ENCODE data around the gene CNR1. TPM values are rescaled to one million over a fixed set of nuclear protein-coding genes. Genes with fewer than 3 reads are reported as not detected.
"Not testable (repeated sequence)": the region's sequence is repeated elsewhere in the genome, so short reads cannot be mapped to it uniquely, and the experiment has no call there.

The CNR1 gene
- total RNA-seq (1 to 10 TPM in 1 of 4 donors, under 1 TPM in 3; 0.40 to 1.1 (median 0.64) TPM), polyA plus RNA-seq (0.41 TPM)
- long read RNA-seq, donor 1 = 0 reads
- long read RNA-seq, donor 2 = 0 reads
- long read RNA-seq, donor 3, partial matches to known transcripts = 0 of 1 reads
- long read RNA-seq, donor 3, other reads (novel, unspliced or antisense) = 1 of 1 reads
- long read RNA-seq, donor 4 = 0 reads

- H3K4me1 ChIP-seq (ENCODE audit: control insufficient read depth, insufficient read depth, low read length) = peaks cover 2% of the 10 kb centered on the region
Measured at GRCh38 chr6:88165844-88166492, at the start of gene CNR1. TSS of gene CNR1 (minus strand) at chr6:88166347. CDS start at chr6:88145274, 21,073 bp downstream.

GRCh38 chr6:88211446-88211845 lies 45.3 kb upstream of the CNR1 start:
- no peak overlapping the region for H3K4me3 ChIP-seq (ENCODE audit: low read length)
- H3K27ac ChIP-seq (ENCODE audit: low read length) = no peak overlapping the region
- H3K27me3 ChIP-seq (ENCODE audit: control insufficient read depth, insufficient read depth) = no peaks in the 10 kb centered on the region
- 58% methylated on average over 4 of the region's 4 CpGs for WGBS
- no peak for ATAC-seq
- no peak for DNase-seq
- intact Hi-C loops (cut with DNase I) = no loop called here
- no peaks in the 10 kb centered on the region for H3K9me3 ChIP-seq (ENCODE audit: control insufficient read depth, low read length)
- no peaks in the 10 kb centered on the region for H3K4me1 ChIP-seq (ENCODE audit: control insufficient read depth, insufficient read depth, low read length)

More at GRCh38 chr6:88165844-88166492, at the start of gene CNR1:
- DNase-seq (peak; percentile 74 to 82 (median 81)), ATAC-seq (peak; percentile 93 to 97)
- H3K27me3 ChIP-seq (ENCODE audit: control insufficient read depth, insufficient read depth) = no peaks in the 10 kb centered on the region
- H3K9me3 ChIP-seq (ENCODE audit: control insufficient read depth, low read length) = no peaks in the 10 kb centered on the region
- intact Hi-C loops (cut with DNase I) = no loop called here
- no peak within 1 kb of the TSS for H3K27ac ChIP-seq (ENCODE audit: low read length)
- WGBS = under 1% methylated on average over 78 of the region's 78 CpGs
- H3K4me3 ChIP-seq (ENCODE audit: low read length) = peak within 1 kb of the TSS; percentile 62

- H3K27ac ChIP-seq (ENCODE audit: low read length) = no peak overlapping the region
- ATAC-seq = no peak
- no peaks in the 10 kb centered on the region for H3K9me3 ChIP-seq (ENCODE audit: control insufficient read depth, low read length)
- H3K27me3 ChIP-seq (ENCODE audit: control insufficient read depth, insufficient read depth) = no peaks in the 10 kb centered on the region
- no peak for DNase-seq
- intact Hi-C loops (cut with DNase I) = no loop called here
- 81% methylated on average over 1 of the region's 1 CpG for WGBS
- no peaks in the 10 kb centered on the region for H3K4me1 ChIP-seq (ENCODE audit: control insufficient read depth, insufficient read depth, low read length)
- H3K4me3 ChIP-seq (ENCODE audit: low read length) = no peak overlapping the region
Measured at GRCh38 chr6:88209301-88209700, 43.2 kb upstream of the CNR1 start.

- ATAC-seq = no peak
- Histone ChIP-seq H3K27ac (ENCODE audit: low read length) (no peak overlapping the region), H3K4me3 (ENCODE audit: low read length) (no peak overlapping the region), H3K9me3 (ENCODE audit: control insufficient read depth, low read length) (no peaks in the 10 kb centered on the region), H3K4me1 (ENCODE audit: control insufficient read depth, insufficient read depth, low read length) (no peaks in the 10 kb centered on the region), H3K27me3 (ENCODE audit: control insufficient read depth, insufficient read depth) (no peaks in the 10 kb centered on the region)
- intact Hi-C loops (cut with DNase I) = no loop called here
- no peak for DNase-seq
- 51% methylated on average over 4 of the region's 4 CpGs for WGBS
Measured at GRCh38 chr6:88208726-88209125, 42.6 kb upstream of the CNR1 start.

- H3K4me3 ChIP-seq (ENCODE audit: low read length); intact Hi-C loops (cut with DNase I); H3K27ac ChIP-seq (ENCODE audit: low read length); H3K9me3 ChIP-seq (ENCODE audit: control insufficient read depth, low read length); DNase-seq; H3K27me3 ChIP-seq (ENCODE audit: control insufficient read depth, insufficient read depth); H3K4me1 ChIP-seq (ENCODE audit: control insufficient read depth, insufficient read depth, low read length); ATAC-seq: not testable (repeated sequence)
Measured at GRCh38 chr6:88201734-88202133, 35.6 kb upstream of the CNR1 start.

- intact Hi-C loops (cut with DNase I) = no loop called here
- Histone ChIP-seq H3K4me3 (ENCODE audit: low read length) (no peak overlapping the region), H3K9me3 (ENCODE audit: control insufficient read depth, low read length) (no peaks in the 10 kb centered on the region), H3K4me1 (ENCODE audit: control insufficient read depth, insufficient read depth, low read length) (no peaks in the 10 kb centered on the region), H3K27me3 (ENCODE audit: control insufficient read depth, insufficient read depth) (no peaks in the 10 kb centered on the region), H3K27ac (ENCODE audit: low read length) (no peak overlapping the region)
- 84% methylated on average over 4 of the region's 4 CpGs for WGBS
- DNase-seq = no peak
- ATAC-seq = no peak
Measured at GRCh38 chr6:88184921-88185320, 18.8 kb upstream of the CNR1 start.

- no peak for DNase-seq
- no peak overlapping the region for H3K4me3 ChIP-seq (ENCODE audit: low read length)
- H3K27me3 ChIP-seq (ENCODE audit: control insufficient read depth, insufficient read depth) = no peaks in the 10 kb centered on the region
- no peak overlapping the region for H3K27ac ChIP-seq (ENCODE audit: low read length)
- H3K4me1 ChIP-seq (ENCODE audit: control insufficient read depth, insufficient read depth, low read length) = no peaks in the 10 kb centered on the region
- ATAC-seq = no peak
- WGBS = 72% methylated on average over 2 of the region's 2 CpGs
- no peaks in the 10 kb centered on the region for H3K9me3 ChIP-seq (ENCODE audit: control insufficient read depth, low read length)
- intact Hi-C loops (cut with DNase I) = no loop called here
Measured at GRCh38 chr6:88183471-88183870, 17.3 kb upstream of the CNR1 start.

- WGBS = 8% methylated on average over 1 of the region's 1 CpG
- no peak for DNase-seq
- Histone ChIP-seq H3K4me1 (ENCODE audit: control insufficient read depth, insufficient read depth, low read length) (no peaks in the 10 kb centered on the region), H3K27me3 (ENCODE audit: control insufficient read depth, insufficient read depth) (no peaks in the 10 kb centered on the region), H3K9me3 (ENCODE audit: control insufficient read depth, low read length) (no peaks in the 10 kb centered on the region), H3K27ac (ENCODE audit: low read length) (no peak overlapping the region), H3K4me3 (ENCODE audit: low read length) (no peak overlapping the region)
- intact Hi-C loops (cut with DNase I) = no loop called here
- ATAC-seq = no peak
Measured at GRCh38 chr6:88179692-88180091, 13.5 kb upstream of the CNR1 start.

- intact Hi-C loops (cut with DNase I) = no loop called here
Measured at GRCh38 chr6:88177961-88178464, 11.9 kb upstream of the CNR1 start.

GRCh38 chr6:88174906-88175305 lies 8.8 kb upstream of the CNR1 start:
- intact Hi-C loops (cut with DNase I) = no loop called here
- ATAC-seq (no peak), DNase-seq (no peak)
- no peaks in the 10 kb centered on the region for H3K9me3 ChIP-seq (ENCODE audit: control insufficient read depth, low read length)
- no peaks in the 10 kb centered on the region for H3K4me1 ChIP-seq (ENCODE audit: control insufficient read depth, insufficient read depth, low read length)
- no peak overlapping the region for H3K27ac ChIP-seq (ENCODE audit: low read length)
- 75% methylated on average over 4 of the region's 4 CpGs for WGBS
- H3K4me3 ChIP-seq (ENCODE audit: low read length) = no peak overlapping the region
- peaks cover 3% of the 10 kb centered on the region for H3K27me3 ChIP-seq (ENCODE audit: control insufficient read depth, insufficient read depth)

More at GRCh38 chr6:88177961-88178464, 11.9 kb upstream of the CNR1 start:
- H3K27me3 ChIP-seq (ENCODE audit: control insufficient read depth, insufficient read depth) = peaks cover 3% of the 10 kb centered on the region
- no peaks in the 10 kb centered on the region for H3K9me3 ChIP-seq (ENCODE audit: control insufficient read depth, low read length)
- DNase-seq (no peak), ATAC-seq (no peak)
- H3K4me1 ChIP-seq (ENCODE audit: control insufficient read depth, insufficient read depth, low read length) = no peaks in the 10 kb centered on the region
- 59% methylated on average over 3 of the region's 3 CpGs for WGBS
- H3K4me3 ChIP-seq (ENCODE audit: low read length) = no peak overlapping the region
- no peak overlapping the region for H3K27ac ChIP-seq (ENCODE audit: low read length)

GRCh38 chr6:88171312-88171711 lies 5.2 kb upstream of the CNR1 start:
- H3K27me3 ChIP-seq (ENCODE audit: control insufficient read depth, insufficient read depth) = peaks cover 3% of the 10 kb centered on the region
- no peak for ATAC-seq
- H3K27ac ChIP-seq (ENCODE audit: low read length) = no peak overlapping the region
- H3K4me1 ChIP-seq (ENCODE audit: control insufficient read depth, insufficient read depth, low read length) = peaks cover 2% of the 10 kb centered on the region
- H3K4me3 ChIP-seq (ENCODE audit: low read length) = no peak overlapping the region
- no peaks in the 10 kb centered on the region for H3K9me3 ChIP-seq (ENCODE audit: control insufficient read depth, low read length)
- no peak for DNase-seq
- 77% methylated on average over 2 of the region's 2 CpGs for WGBS
- intact Hi-C loops (cut with DNase I) = no loop called here

Measured in right cardiac atrium (tissue), 5 donors.